Fibroblast of mammary gland (primary cell): ENCODE data around the gene EVA1B.

ENCODE experiments used
- DNase-seq: peaks from one replicate; pipeline ENCODE4 v3.0.0-alpha.2; 2010; ENCODE audit warnings: low read depth
- H3K4me3 ChIP-seq: 2 replicates; pipeline ENCODE4 v1.5.1; 2011; ENCODE audit warnings: low read depth, mild to moderate bottlenecking, low read length, moderate library complexity; ENCODE audit not compliant: control insufficient read depth
- CTCF ChIP-seq: conservative IDR thresholded peaks from 2 replicates; pipeline ENCODE4 v1.5.1; 2011; ENCODE audit warnings: low read depth, low read length, inconsistent platforms; ENCODE audit not compliant: control insufficient read depth, insufficient read depth

EVA1B gene

GRCh38 chr1:36323636-36324352 is at the start of gene EVA1B:
Gene EVA1B (minus strand): TSS chr1:36323645. CDS start chr1:36323037, 608 bp downstream.
- peak; percentile 71 for DNase-seq
- no peak for TF ChIP-seq CTCF
- H3K4me3 ChIP-seq = peak within 1 kb of the TSS; percentile 72

GRCh38 chr1:36372617-36373016 is 49.2 kb upstream of the EVA1B start:
- no peak overlapping the region for H3K4me3 ChIP-seq
- no peak for DNase-seq
- no peak for TF ChIP-seq CTCF

GRCh38 chr1:36369061-36369861 is 45.8 kb upstream of the EVA1B start:
- DNase-seq = peak; percentile 63
- TF ChIP-seq CTCF = peak; percentile 88
- H3K4me3 ChIP-seq = no peak overlapping the region

GRCh38 chr1:36367798-36368197 is 44.4 kb upstream of the EVA1B start:
- TF ChIP-seq CTCF = no peak
- no peak for DNase-seq
- no peak overlapping the region for H3K4me3 ChIP-seq

- H3K4me3 ChIP-seq = no peak overlapping the region
- no peak for DNase-seq
- TF ChIP-seq CTCF = no peak
Observed at GRCh38 chr1:36367066-36367465, 43.6 kb upstream of the EVA1B start.

- no peak for TF ChIP-seq CTCF
- peak; percentile 64 for DNase-seq
- H3K4me3 ChIP-seq = no peak overlapping the region
Observed at GRCh38 chr1:36366091-36366661, 42.7 kb upstream of the EVA1B start.
